HT1080 (cell line): ENCODE data around the gene PPIP5K2. TPM values are rescaled to one million over a fixed set of nuclear protein-coding genes. Genes with fewer than 3 reads are reported as not detected.
"Not testable (repeated sequence)": the region's sequence is repeated elsewhere in the genome, so short reads cannot be mapped to it uniquely, and the experiment has no call there.

Experiments used
- DNase-seq: peaks from one replicate; pipeline ENCODE4 v3.0.0-alpha.2; 2015; ENCODE audit warnings: low read depth
- total RNA-seq: library from RNA; depleted of rRNA; stranded (reverse); fragments of >200 nt; shearing (Covaris generic); gene quantifications from 2 replicates; pipeline ENCODE4 v1.2.3, GENCODE V29; 2014

The PPIP5K2 gene
- total RNA-seq, 1 experiment from 2014 or later = 40.7 TPM

GRCh38 chr5:103205991-103206700 lies 86.0 kb downstream of the PPIP5K2 start:
- no peak for DNase-seq

- no peak for DNase-seq
Observed at GRCh38 chr5:103207011-103207410, 86.9 kb downstream of the PPIP5K2 start.

- DNase-seq = peak; percentile 26
Observed at GRCh38 chr5:103207653-103208052, 87.6 kb downstream of the PPIP5K2 start.

GRCh38 chr5:103208460-103208859 lies 88.4 kb downstream of the PPIP5K2 start:
- DNase-seq = no peak

- no peak for DNase-seq
Observed at GRCh38 chr5:103209065-103209464, 89.0 kb downstream of the PPIP5K2 start.

- no peak for DNase-seq
Observed at GRCh38 chr5:103210952-103211351, 90.9 kb downstream of the PPIP5K2 start.

- DNase-seq = no peak
Observed at GRCh38 chr5:103211576-103212561, 91.8 kb downstream of the PPIP5K2 start.

GRCh38 chr5:103216137-103216536 lies 96.0 kb downstream of the PPIP5K2 start:
- peak; percentile 42 for DNase-seq

- no peak for DNase-seq
Observed at GRCh38 chr5:103216697-103217096, 96.6 kb downstream of the PPIP5K2 start.

GRCh38 chr5:103217101-103217500 lies 97.0 kb downstream of the PPIP5K2 start:
- DNase-seq = no peak

- DNase-seq = no peak
Observed at GRCh38 chr5:103218164-103218563, 98.1 kb downstream of the PPIP5K2 start.

- not testable (repeated sequence) for DNase-seq
Observed at GRCh38 chr5:103219074-103219473, 99.0 kb downstream of the PPIP5K2 start.

- DNase-seq = no peak
Observed at GRCh38 chr5:103223031-103223955, 103.2 kb downstream of the PPIP5K2 start.

GRCh38 chr5:103224118-103224893 lies 104.2 kb downstream of the PPIP5K2 start:
- peak; percentile 73 for DNase-seq

- DNase-seq = no peak
Observed at GRCh38 chr5:103224894-103225246, 104.8 kb downstream of the PPIP5K2 start.

GRCh38 chr5:103228061-103228460 lies 108.0 kb downstream of the PPIP5K2 start:
- DNase-seq = no peak

GRCh38 chr5:103228588-103228987 lies 108.5 kb downstream of the PPIP5K2 start:
- DNase-seq = no peak

- DNase-seq = peak; percentile 15
Observed at GRCh38 chr5:103232393-103232999, 112.4 kb downstream of the PPIP5K2 start.

GRCh38 chr5:103234239-103234975 lies 114.3 kb downstream of the PPIP5K2 start:
- DNase-seq = no peak
